DMS 273 treated with DMSO at 0.1 percent for 48 hours (cell line): ENCODE measurements around the gene CHRNA5.

ENCODE experiments used
- DNase-seq: peaks from one replicate; lab custom pipeline; 2025; lab: John Stamatoyannopoulos, UW

Gene CHRNA5

DNA sequence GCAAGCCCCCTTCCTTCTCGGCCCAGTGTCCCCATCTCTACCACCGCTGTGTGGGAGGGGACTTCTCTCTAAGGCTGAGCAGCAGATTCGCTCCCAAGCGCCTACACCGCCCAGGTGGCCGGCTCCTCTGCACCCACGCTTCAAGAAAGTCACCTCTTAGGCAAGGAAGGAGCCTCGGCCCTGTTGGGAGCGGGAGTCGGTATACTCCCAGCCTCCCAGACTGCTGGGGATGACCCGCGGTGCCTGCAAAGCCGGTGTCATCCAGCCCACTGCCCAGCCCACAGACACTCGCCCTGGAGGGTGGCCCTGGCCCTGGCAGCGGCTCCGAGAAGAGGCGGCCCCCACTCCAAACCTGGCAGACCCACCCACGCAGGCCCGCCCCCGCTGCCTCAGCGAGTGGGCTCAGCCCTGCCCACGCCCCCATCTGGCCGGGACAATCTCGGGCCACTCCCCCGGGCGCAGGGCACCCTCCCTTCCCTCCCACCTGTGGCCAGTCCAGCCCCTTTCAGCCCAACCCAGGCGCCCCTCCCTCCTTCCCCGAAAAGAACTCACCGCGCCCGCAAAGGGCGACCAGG lies 75.3 kb downstream of the CHRNA5 start:
- DNase-seq = no peak

DNA sequence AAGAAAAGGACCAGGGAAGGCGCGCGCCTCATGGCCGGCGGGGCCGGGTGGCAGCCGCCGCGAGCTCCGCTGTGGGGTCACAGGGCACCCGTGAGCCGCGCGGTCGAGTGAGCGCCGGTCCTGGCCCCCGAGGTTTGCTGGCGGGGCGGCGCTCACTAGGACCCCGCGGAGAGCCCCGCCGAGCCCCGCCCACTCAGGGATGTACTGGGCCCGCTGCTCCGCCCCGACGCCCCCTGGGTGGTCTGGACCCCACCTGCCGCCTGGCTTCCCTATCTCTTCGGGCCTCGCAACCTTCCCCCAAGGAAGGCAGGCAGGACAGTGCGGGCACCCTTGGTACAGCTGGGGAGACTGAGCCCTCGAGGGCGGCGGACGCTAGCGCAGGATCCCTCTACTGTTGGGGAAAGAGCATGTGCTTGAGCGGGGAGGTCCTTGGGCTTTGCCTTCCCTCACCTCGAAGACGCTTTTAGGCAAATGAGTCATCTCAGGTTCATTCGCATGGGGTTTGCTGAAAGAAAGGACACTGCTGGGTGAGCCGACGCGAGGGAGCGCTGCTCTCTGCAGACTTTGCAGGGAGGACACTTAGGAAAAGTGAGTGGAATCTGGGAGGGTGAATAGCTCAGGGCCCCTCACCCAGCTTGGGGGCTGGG lies 75.9 kb downstream of the CHRNA5 start, which contains the start of gene CHRNB4:
CHRNB4 (minus strand) TSS at position 109 of the 647 bp plus-strand sequence; CDS start at position 32, 77 bp downstream.
- DNase-seq = no peak

DNA sequence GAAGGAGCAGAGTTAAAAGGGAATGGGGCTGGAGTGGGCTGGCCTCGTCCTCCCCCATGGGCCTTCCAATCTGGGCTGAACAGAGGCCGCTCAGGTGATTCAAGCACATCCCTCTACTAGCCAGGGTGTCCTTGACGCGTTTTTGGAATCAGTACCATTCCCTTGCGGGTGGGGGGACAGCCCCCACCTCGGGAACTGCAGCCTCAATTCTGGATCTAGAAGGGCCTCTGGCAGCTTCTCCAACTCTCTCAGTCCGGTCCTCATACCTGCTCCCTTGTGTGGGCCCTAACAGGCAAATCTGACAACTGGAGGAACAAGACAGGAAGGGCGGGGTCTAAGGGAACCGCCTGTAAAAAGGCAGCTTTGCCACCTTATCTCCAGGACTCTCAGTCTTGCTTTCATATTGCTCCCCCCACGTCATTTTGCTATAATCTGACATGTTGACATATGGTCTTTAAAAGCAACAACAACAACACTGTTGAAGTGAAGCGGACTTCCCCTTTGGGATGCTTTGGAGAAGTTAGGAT lies 76.5 kb downstream of the CHRNA5 start:
- no peak for DNase-seq

DNA sequence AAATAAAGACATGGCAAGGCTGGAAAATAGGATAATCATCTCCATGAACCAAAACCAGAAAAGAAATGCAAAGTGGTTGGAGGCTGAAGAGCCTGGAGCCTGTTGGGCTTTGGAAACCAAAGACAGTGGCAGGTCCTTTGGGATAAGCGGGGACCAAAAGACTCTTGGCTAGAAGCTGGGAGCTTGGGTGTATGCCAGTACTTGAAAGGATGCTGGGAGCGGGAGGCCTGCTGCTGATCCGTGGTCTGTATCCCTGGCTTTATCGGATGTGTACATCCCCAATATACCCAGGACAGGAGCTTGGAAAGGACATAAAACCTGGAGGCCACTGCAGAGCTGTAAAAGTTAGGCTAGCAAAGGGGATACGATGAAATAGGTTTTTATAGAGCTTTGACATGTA lies 77.0 kb downstream of the CHRNA5 start:
- DNase-seq = no peak
